IMR-90 (cell line): ENCODE data around the gene GDPD5. TPM values are rescaled to one million over a fixed set of nuclear protein-coding genes. Genes with fewer than 3 reads are reported as not detected.
A peak's percentile ranks its signal among the peaks of the same experiment; 100 is the strongest.

ENCODE experiments used
- ATAC-seq: fragments of 200-7000 bp; cut with Tn5 transposase; 2 replicates; pipeline ENCODE4 v1.9.1; 2020; ENCODE audit warnings: low read depth, mild to moderate bottlenecking, moderate library complexity
- BruUV-seq: library from RNA; stranded (reverse); fragments of 400-500 nt; replicated peaks from 2 replicates; lab custom pipeline; 2021; lab: Mats Ljungman, UMichigan
- CTCF ChIA-PET: fragments of 300-600 bp; formaldehyde crosslinking; extraction: SDS; loops from one replicate; lab custom pipeline; 2021; ENCODE audit warnings: antibody characterized with exemption; lab: Yijun Ruan, JAX
- POLR2A ChIA-PET: fragments of 300-600 bp; sonication (Branson Sonifier 250); formaldehyde crosslinking; loops from one replicate; lab custom pipeline; 2022; ENCODE audit warnings: antibody characterized with exemption; ENCODE audit not compliant: unreplicated experiment; lab: Charles Lee
- DNase-seq: peaks from one replicate; pipeline ENCODE4 v3.0.0; 2013
- H2AFZ ChIP-seq: replicated peaks from 2 replicates; pipeline ENCODE3; 2013; ENCODE audit warnings: low read length, mild to moderate bottlenecking; ENCODE audit not compliant: poor library complexity
- H2AK5ac ChIP-seq: 2 replicates; pipeline ENCODE4 v1.6.1; 2013; ENCODE audit warnings: low read depth, low read length, inconsistent platforms
- H2AK9ac ChIP-seq: replicated peaks from 2 replicates; pipeline ENCODE3; 2013; ENCODE audit warnings: mild to moderate bottlenecking, low read depth, low read length, moderate library complexity; ENCODE audit not compliant: poor library complexity
- H2BK120ac ChIP-seq: 2 replicates; pipeline ENCODE4 v1.6.1; 2013; ENCODE audit warnings: low read depth, low read length, inconsistent platforms
- H2BK15ac ChIP-seq: 3 replicates; pipeline ENCODE4 v1.6.1; 2013; ENCODE audit warnings: low read depth, low read length, inconsistent platforms
- H2BK20ac ChIP-seq: 2 replicates; pipeline ENCODE4 v1.6.1; 2013; ENCODE audit warnings: low read depth, mild to moderate bottlenecking, inconsistent platforms, low read length, moderate library complexity
- H2BK5ac ChIP-seq: 2 replicates; pipeline ENCODE4 v1.6.1; 2013; ENCODE audit warnings: mild to moderate bottlenecking, low read depth, low read length, inconsistent platforms; ENCODE audit not compliant: poor library complexity, severe bottlenecking
- H3K14ac ChIP-seq: replicated peaks from 2 replicates; pipeline ENCODE4 v1.6.1; 2013; ENCODE audit warnings: low read depth, low read length, inconsistent platforms
- H3K18ac ChIP-seq: 2 replicates; pipeline ENCODE4 v1.6.1; 2013; ENCODE audit warnings: low read depth, low read length, control low read depth
- H3K23ac ChIP-seq: 2 replicates; pipeline ENCODE4 v1.6.1; 2013; ENCODE audit warnings: low read depth, low read length, inconsistent platforms
- H3K27ac ChIP-seq: 2 replicates; pipeline ENCODE4 v1.5.1; 2013; ENCODE audit warnings: mild to moderate bottlenecking, control low read depth, low read length; ENCODE audit not compliant: insufficient read depth
- H3K27me3 ChIP-seq: 2 replicates; pipeline ENCODE4 v1.6.1; 2013; ENCODE audit warnings: low read length; ENCODE audit not compliant: control insufficient read depth, insufficient read depth
- H3K36me3 ChIP-seq: 2 replicates; pipeline ENCODE4 v1.6.1; 2013; ENCODE audit warnings: low read length, mixed read lengths; ENCODE audit not compliant: control insufficient read depth, insufficient read depth
- H3K4ac ChIP-seq: 2 replicates; pipeline ENCODE4 v1.6.1; 2013; ENCODE audit warnings: low read depth, low read length, inconsistent platforms
- H3K4me1 ChIP-seq: 2 replicates; pipeline ENCODE4 v1.6.1; 2013; ENCODE audit warnings: low read length, mixed read lengths; ENCODE audit not compliant: control insufficient read depth, insufficient read depth
- H3K4me2 ChIP-seq: 2 replicates; pipeline ENCODE4 v1.6.1; 2013; ENCODE audit warnings: low read depth, mild to moderate bottlenecking, control low read depth, low read length, moderate library complexity
- H3K4me3 ChIP-seq: 2 replicates; pipeline ENCODE4 v1.5.1; 2013; ENCODE audit warnings: low read depth, mild to moderate bottlenecking, control low read depth, low read length, moderate library complexity; ENCODE audit not compliant: insufficient read depth
- H3K56ac ChIP-seq: 2 replicates; pipeline ENCODE4 v1.6.1; 2013; ENCODE audit warnings: low read length, inconsistent platforms; ENCODE audit not compliant: insufficient read depth; ENCODE audit errors: extremely low read depth
- H3K79me1 ChIP-seq, 2 experiments: 2 replicates each; pipeline ENCODE4 v1.6.1; 2013; ENCODE audit warnings: low read length in 2 of 2, inconsistent platforms in 1 of 2, low read depth in 1 of 2
- H3K9ac ChIP-seq: 2 replicates; pipeline ENCODE4 v1.6.1; 2013; ENCODE audit warnings: low read depth, low read length, control low read depth
- H3K9me1 ChIP-seq: 2 replicates; pipeline ENCODE4 v1.6.1; 2013; ENCODE audit warnings: low read length, inconsistent platforms; ENCODE audit not compliant: insufficient read depth
- H3K9me3 ChIP-seq: 2 replicates; pipeline ENCODE4 v1.6.1; 2013; ENCODE audit warnings: low read length; ENCODE audit not compliant: control insufficient read depth, insufficient read depth
- H4K20me1 ChIP-seq: 2 replicates; pipeline ENCODE4 v1.6.1; 2013; ENCODE audit warnings: low read length, inconsistent platforms; ENCODE audit not compliant: insufficient read depth
- H4K5ac ChIP-seq: 2 replicates; pipeline ENCODE4 v1.6.1; 2013; ENCODE audit warnings: mild to moderate bottlenecking, low read depth, low read length, control low read depth
- H4K8ac ChIP-seq, 2 experiments: 2 replicates each; pipeline ENCODE4 v1.6.1; 2013; ENCODE audit warnings: low read depth in 2 of 2, low read length in 2 of 2, control low read depth in 1 of 2, inconsistent platforms in 1 of 2
- H4K91ac ChIP-seq: 2 replicates; pipeline ENCODE4 v1.6.1; 2013; ENCODE audit warnings: low read depth, low read length, inconsistent platforms; ENCODE audit not compliant: insufficient read depth
- BHLHE40 ChIP-seq: fragments of 150-350 bp; IDR thresholded peaks from 2 replicates; pipeline ENCODE4 v1.6.1; 2016; ENCODE audit warnings: mild to moderate bottlenecking, low read depth, low read length
- CTCF ChIP-seq: conservative IDR thresholded peaks from 2 replicates; pipeline ENCODE4 v1.5.1; 2012; ENCODE audit warnings: mild to moderate bottlenecking, low read depth, low read length, improper control_type of control experiment
- FOS ChIP-seq: fragments of 150-350 bp; IDR thresholded peaks from 2 replicates; pipeline ENCODE4 v1.6.1; 2016; ENCODE audit warnings: low read depth, low read length
- MAFK ChIP-seq: IDR thresholded peaks from 2 replicates; pipeline ENCODE4 v1.6.1; 2012; ENCODE audit warnings: low read depth, low read length, improper control_type of control experiment
- NFE2L2 ChIP-seq: fragments of 150-350 bp; IDR thresholded peaks from 2 replicates; pipeline ENCODE4 v1.6.1; 2016; ENCODE audit warnings: low read depth, mild to moderate bottlenecking, low read length
- POLR2A ChIP-seq: IDR thresholded peaks from 2 replicates; pipeline ENCODE4 v1.6.1; 2012; ENCODE audit warnings: mild to moderate bottlenecking, low read depth, low read length
- RCOR1 ChIP-seq: IDR thresholded peaks from 2 replicates; pipeline ENCODE4 v1.6.1; 2012; ENCODE audit warnings: mild to moderate bottlenecking, low read length, improper control_type of control experiment; ENCODE audit not compliant: insufficient replicate concordance
- USF2 ChIP-seq: fragments of 150-350 bp; IDR thresholded peaks from 2 replicates; pipeline ENCODE4 v1.6.1; 2017; ENCODE audit warnings: mild to moderate bottlenecking, antibody characterized with exemption, low read length, low read depth
- WGBS, 2 experiments: methylation state at CpG; one replicate each; pipeline versions ENCODE4 v1.1.5 to v1.1.7; 2013; ENCODE audit warnings: missing lambda C conversion rate in 2 of 2; ENCODE audit not compliant: insufficient read length in 1 of 2; ENCODE audit errors: extremely low coverage in 2 of 2; 5-methylcytosine and 5-hydroxymethylcytosine counted together
- dilution Hi-C: fragments of 300-500 bp; cut with HindIII; formaldehyde crosslinking; loops from one replicate; pipeline ENCODE4 v1.14.3; 2018; ENCODE audit warnings: low sequenced_read_pairs; ENCODE audit not compliant: unreplicated experiment
- in situ Hi-C: fragments of 300-500 bp; cut with MboI; formaldehyde crosslinking; loops from 3 replicates; pipeline ENCODE4 v1.14.3; 2019; ENCODE audit warnings: low sequenced_read_pairs, inconsistent platforms, mixed read lengths
- intact Hi-C: fragments of 100-400 bp; cut with micrococcal nuclease; formaldehyde crosslinking; loops from 2 replicates; pipeline ENCODE4 v1.10.0; 2022
- polyA plus RNA-seq, 3 experiments: library from polyadenylated mRNA; depleted of rRNA; stranded (reverse); fragments of >200 nt; gene quantifications; 2 replicates each; pipeline ENCODE4 v1.2.3, GENCODE V29; 2012; ENCODE audit warnings: low replicate concordance in 1 of 3
- total RNA-seq: library from RNA; depleted of rRNA; stranded (reverse); fragments of >200 nt; gene quantifications from 2 replicates; pipeline ENCODE4 v1.2.3, GENCODE V29; 2012
- TF ChIP-seq, protein P1 (sequence below): fragments of 150-350 bp; IDR thresholded peaks from 2 replicates; pipeline ENCODE4 v1.6.1; 2016; ENCODE audit warnings: low read depth, mild to moderate bottlenecking, low read length, moderate library complexity, borderline replicate concordance

The GDPD5 gene
- total and polyA plus RNA-seq, 2 of the 4 experiments (the other 2 are of a cell fraction), result 2.0 to 7.9 TPM

- TF ChIP-seq BHLHE40, result no peak
- TF ChIP-seq USF2, result no peak
- TF ChIP-seq FOS, result no peak
- TF ChIP-seq CTCF, result no peak
- TF ChIP-seq NFE2L2, result no peak
- TF ChIP-seq, protein P1, sequence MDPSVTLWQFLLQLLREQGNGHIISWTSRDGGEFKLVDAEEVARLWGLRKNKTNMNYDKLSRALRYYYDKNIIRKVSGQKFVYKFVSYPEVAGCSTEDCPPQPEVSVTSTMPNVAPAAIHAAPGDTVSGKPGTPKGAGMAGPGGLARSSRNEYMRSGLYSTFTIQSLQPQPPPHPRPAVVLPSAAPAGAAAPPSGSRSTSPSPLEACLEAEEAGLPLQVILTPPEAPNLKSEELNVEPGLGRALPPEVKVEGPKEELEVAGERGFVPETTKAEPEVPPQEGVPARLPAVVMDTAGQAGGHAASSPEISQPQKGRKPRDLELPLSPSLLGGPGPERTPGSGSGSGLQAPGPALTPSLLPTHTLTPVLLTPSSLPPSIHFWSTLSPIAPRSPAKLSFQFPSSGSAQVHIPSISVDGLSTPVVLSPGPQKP, result no peak
- no peak for TF ChIP-seq RCOR1
- TF ChIP-seq POLR2A, result no peak
- no peak for TF ChIP-seq MAFK
- peak overlapping the region; percentile 92; the same call in 1 of the 2 replicates for H3K27ac ChIP-seq
These were observed 105.3 kb downstream of the GDPD5 start for GRCh38 chr11:75420224-75421034.

More at GRCh38 chr11:75420224-75421034, 105.3 kb downstream of the GDPD5 start:
- Histone ChIP-seq H2BK20ac (peak overlapping the region; percentile 87), H2BK120ac (peak overlapping the region; percentile 88), H2BK5ac (peak overlapping the region; percentile 63), H3K56ac (no peak overlapping the region), H2AFZ (no peak overlapping the region), H3K14ac (peak overlapping the region; percentile 74), H3K23ac (peak overlapping the region; percentile 76), H3K4me3 (no peak overlapping the region), H3K9me1 (peaks cover 32% of the 10 kb centered on the region), H2AK5ac (peak overlapping the region; percentile 97), H4K20me1 (no peaks in the 10 kb centered on the region), H4K5ac (peak overlapping the region; percentile 85), H3K79me1 (peaks cover 14 to 31% of the 10 kb centered on the region in 2 experiments), H3K4me1 (peaks cover 27% of the 10 kb centered on the region), H3K36me3 (peaks cover 19% of the 10 kb centered on the region), H3K4ac (peak overlapping the region; percentile 93), H2BK15ac (peak overlapping the region; percentile 86; the same call in 2 of the 3 replicates), H2AK9ac (peak overlapping the region; percentile 35), H4K91ac (peak overlapping the region; percentile 72), H3K9ac (no peak overlapping the region), H3K9me3 (no peaks in the 10 kb centered on the region), H3K4me2 (no peak overlapping the region), H4K8ac (peak overlapping the region; percentile 13 to 59; a peak in 2 of 4 replicates), H3K18ac (peak overlapping the region; percentile 91), H3K27me3 (no peaks in the 10 kb centered on the region)
- 100% methylated on average over 9 of the region's 14 CpGs; no CpG with 5 or more reads in 1 of the 2 experiments for WGBS, 2 experiments
- intact Hi-C loops (no loop called here), in situ Hi-C loops (no loop called here), dilution Hi-C loops (no loop called here)
- no peak for ATAC-seq
- DNase-seq, result no peak
- BruUV-seq, result no TSS peak
- ChIA-PET CTCF (no interaction called here), POLR2A (no interaction called here)
